ENCODE measurements around the gene HDLBP. TPM values are rescaled to one million over a fixed set of nuclear protein-coding genes. Genes with fewer than 3 reads are reported as not detected.
"Not testable (repeated sequence)": the region's sequence is repeated elsewhere in the genome, so short reads cannot be mapped to it uniquely, and the experiment has no call there.

HDLBP gene
- total RNA-seq, 6 experiments from 2014 or later = 991 to 1,153 (median 1,104) TPM

DNA sequence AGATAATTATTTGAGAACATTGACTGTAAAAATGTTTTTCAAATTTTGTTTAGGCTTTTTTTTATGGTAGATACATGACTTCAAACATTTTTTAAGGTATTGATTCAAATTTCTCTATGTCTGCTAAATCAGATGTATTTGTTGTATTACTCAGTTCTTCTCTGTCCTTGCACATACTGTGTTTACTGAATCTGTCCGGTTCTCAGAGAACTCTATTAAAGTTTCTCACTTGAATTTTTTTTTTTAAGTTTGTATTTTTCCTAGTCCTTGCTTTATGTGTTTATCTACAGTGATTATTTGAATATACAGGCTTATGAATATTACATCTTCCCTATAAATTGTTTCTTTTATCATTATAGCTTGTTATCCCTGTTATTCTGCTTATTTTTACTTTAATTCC lies 5.6 kb upstream of the HDLBP start:
- Mint-ChIP-seq H3K4me3 (peak overlapping the region; percentile 61; the same call in 1 of the 2 replicates), H3K9me3 (no peaks in the 10 kb centered on the region), H3K27ac (peak overlapping the region; percentile 73), H3K36me3 (ENCODE audit: low read depth) (peaks cover 42% of the 10 kb centered on the region), H3K4me1 (ENCODE audit: low read depth) (peaks cover 70% of the 10 kb centered on the region), H3K27me3 (ENCODE audit: insufficient read depth) (no peaks in the 10 kb centered on the region; the same call in 1 of the 2 replicates)
- TF ChIP-seq, protein P1, sequence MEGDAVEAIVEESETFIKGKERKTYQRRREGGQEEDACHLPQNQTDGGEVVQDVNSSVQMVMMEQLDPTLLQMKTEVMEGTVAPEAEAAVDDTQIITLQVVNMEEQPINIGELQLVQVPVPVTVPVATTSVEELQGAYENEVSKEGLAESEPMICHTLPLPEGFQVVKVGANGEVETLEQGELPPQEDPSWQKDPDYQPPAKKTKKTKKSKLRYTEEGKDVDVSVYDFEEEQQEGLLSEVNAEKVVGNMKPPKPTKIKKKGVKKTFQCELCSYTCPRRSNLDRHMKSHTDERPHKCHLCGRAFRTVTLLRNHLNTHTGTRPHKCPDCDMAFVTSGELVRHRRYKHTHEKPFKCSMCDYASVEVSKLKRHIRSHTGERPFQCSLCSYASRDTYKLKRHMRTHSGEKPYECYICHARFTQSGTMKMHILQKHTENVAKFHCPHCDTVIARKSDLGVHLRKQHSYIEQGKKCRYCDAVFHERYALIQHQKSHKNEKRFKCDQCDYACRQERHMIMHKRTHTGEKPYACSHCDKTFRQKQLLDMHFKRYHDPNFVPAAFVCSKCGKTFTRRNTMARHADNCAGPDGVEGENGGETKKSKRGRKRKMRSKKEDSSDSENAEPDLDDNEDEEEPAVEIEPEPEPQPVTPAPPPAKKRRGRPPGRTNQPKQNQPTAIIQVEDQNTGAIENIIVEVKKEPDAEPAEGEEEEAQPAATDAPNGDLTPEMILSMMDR (IDR thresholded peaks at IDR 0.05) = no peak
- DNase-seq = no peak

DNA sequence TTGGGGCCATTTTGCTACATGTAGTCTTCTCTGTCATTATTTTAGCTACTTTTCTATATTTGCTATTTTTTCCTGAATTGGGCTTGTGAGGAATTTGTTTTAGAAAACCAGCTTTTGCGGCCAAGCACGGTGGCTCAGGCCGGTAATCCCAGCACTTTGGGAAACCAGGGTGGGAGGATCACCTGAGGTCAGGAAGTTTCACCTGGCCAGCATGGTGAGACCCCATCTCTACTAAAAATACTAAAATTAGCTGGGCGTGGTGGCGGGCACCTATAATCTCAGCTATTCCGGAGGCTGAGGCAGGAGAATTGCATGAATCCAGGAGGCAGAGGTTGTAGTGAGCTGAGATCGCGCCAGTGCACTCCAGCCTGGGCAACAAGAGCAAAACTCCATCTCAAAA lies 4.9 kb upstream of the HDLBP start:
- Mint-ChIP-seq H3K9me3 (no peaks in the 10 kb centered on the region), H3K36me3 (ENCODE audit: low read depth) (peaks cover 42% of the 10 kb centered on the region), H3K27ac (peak overlapping the region; percentile 51; the same call in 1 of the 2 replicates), H3K4me1 (ENCODE audit: low read depth) (peaks cover 70% of the 10 kb centered on the region), H3K27me3 (ENCODE audit: insufficient read depth) (peaks cover 2% of the 10 kb centered on the region), H3K4me3 (peak overlapping the region; percentile 65)
- DNase-seq = no peak
- TF ChIP-seq, protein P1 (IDR thresholded peaks at IDR 0.05) = no peak

DNA sequence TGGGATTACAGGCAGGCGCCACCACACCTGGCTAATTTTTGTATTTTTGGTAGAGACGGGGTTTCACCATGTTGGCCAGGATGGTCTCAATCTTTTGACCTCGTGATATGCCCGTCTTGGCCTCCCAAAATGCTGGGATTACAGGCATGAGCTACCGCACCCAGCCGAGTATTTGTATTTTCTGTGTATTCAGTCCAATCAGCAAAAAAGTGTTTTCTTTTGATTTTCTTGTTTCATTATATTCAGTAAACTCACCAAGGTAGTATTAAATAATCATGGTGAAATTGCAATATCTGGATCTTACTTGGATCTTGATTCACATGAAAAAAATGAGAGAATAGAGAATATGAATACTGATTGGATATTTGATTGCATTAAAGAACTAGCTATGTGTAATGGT lies 3.4 kb upstream of the HDLBP start:
- not testable (repeated sequence) for H3K27me3 Mint-ChIP-seq (ENCODE audit: insufficient read depth); DNase-seq; H3K27ac Mint-ChIP-seq; H3K9me3 Mint-ChIP-seq
- Mint-ChIP-seq H3K4me1 (ENCODE audit: low read depth) (peaks cover 66% of the 10 kb centered on the region), H3K4me3 (peak overlapping the region; percentile 100), H3K36me3 (ENCODE audit: low read depth) (peaks cover 40% of the 10 kb centered on the region)

DNA sequence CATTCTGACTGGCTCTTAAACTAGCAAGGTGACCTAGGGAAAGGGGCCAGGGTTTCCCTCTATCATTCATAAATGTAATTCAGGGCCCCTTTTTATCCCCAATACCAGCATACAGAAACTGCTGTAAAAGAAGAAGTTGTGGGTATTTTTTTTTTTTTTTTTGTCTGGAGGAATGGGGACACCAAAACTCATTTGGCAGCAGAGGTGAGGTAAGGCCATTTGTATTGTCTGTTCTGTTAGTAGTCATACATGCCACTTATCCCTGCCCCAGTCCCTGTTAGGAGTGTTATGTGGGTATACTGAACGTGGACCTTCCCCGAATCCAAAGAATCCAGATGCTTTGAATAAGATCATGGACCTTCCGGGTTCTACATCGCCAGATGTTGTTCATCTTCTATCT lies 1.9 kb upstream of the HDLBP start:
- peaks cover 70% of the 10 kb centered on the region for H3K4me1 Mint-ChIP-seq (ENCODE audit: low read depth)
- H3K9me3 Mint-ChIP-seq = no peaks in the 10 kb centered on the region
- peaks cover 4% of the 10 kb centered on the region for H3K27me3 Mint-ChIP-seq (ENCODE audit: insufficient read depth)
- TF ChIP-seq, protein P1 (IDR thresholded peaks at IDR 0.05) = no peak
- H3K4me3 Mint-ChIP-seq = peak overlapping the region; percentile 100
- H3K27ac Mint-ChIP-seq = peak overlapping the region; percentile 100
- peaks cover 53% of the 10 kb centered on the region for H3K36me3 Mint-ChIP-seq (ENCODE audit: low read depth)
- DNase-seq = no peak

DNA sequence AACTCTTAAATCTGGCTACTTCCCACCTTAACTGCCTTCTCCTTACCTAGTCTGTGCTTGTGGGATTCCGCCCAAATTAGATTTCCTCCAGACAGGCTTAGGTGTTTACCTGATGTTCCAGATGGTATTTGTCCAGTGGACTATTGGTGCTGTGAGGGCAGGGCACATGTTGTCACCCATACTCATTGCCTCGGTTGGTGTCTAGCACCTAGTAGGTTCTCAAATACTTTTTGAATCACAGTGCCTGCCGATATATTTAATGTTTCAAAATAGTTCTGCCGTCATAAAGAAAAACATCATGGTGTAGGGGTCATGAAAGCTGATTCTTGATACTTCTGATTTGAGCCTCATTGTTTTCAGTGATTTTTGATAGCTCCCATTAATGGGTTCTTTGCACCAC lies 1.4 kb upstream of the HDLBP start:
- peaks cover 72% of the 10 kb centered on the region for H3K4me1 Mint-ChIP-seq (ENCODE audit: low read depth)
- peak overlapping the region; percentile 100 for H3K27ac Mint-ChIP-seq
- TF ChIP-seq, protein P1 (IDR thresholded peaks at IDR 0.05) = no peak
- peak overlapping the region; percentile 100 for H3K4me3 Mint-ChIP-seq
- DNase-seq = no peak
- peaks cover 4% of the 10 kb centered on the region for H3K27me3 Mint-ChIP-seq (ENCODE audit: insufficient read depth)
- no peaks in the 10 kb centered on the region for H3K9me3 Mint-ChIP-seq
- peaks cover 51% of the 10 kb centered on the region for H3K36me3 Mint-ChIP-seq (ENCODE audit: low read depth)

DNA sequence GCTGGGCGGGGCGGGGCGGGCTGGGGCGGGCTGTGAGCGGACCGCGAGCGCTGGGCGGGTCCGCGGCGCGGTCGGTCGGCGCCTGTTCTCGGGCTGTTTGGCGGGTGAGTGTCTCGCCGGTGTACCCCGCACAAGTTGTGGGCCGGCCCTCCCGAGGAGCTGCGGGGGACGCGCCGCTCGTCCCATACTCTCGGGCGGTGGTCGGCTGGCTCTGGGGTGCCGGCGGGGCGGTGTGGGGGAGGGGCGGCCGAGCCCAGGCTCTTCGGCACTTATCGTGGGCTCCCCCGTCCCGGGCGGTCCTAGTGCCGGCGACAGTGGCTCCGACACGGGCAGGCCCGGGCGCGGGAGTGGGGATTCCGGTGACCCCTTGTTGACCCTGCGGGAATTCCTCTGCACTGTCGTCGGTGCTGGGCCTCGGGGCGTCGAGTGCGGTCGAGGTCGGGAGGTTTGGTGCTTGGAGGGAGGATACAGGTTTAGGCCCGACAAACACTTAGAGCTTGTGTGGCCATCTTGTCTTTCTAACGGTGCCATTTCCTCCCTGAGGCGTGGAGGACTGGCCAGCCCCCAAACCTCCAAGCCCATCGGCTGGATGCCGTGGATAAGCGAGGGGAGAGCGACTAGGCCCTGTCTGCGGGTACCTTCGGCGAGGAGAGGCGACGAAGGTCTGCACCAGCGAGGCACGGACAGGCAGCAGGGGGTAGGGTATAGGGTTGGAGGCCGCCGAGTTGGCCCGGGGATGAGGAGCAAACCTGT lies 583 bp upstream of the HDLBP start, which contains the start of gene SEPTIN2:
SEPTIN2 (plus strand) TSS at position 47 of the 753 bp plus-strand sequence. CDS start 8,308 bp downstream, outside the sequence.
- Mint-ChIP-seq H3K27ac (peak within 1 kb of the TSS; percentile 100), H3K27me3 (ENCODE audit: insufficient read depth) (peaks cover 4% of the 10 kb centered on the region), H3K4me1 (ENCODE audit: low read depth) (peaks cover 72% of the 10 kb centered on the region), H3K4me3 (peak within 1 kb of the TSS; percentile 100), H3K9me3 (no peaks in the 10 kb centered on the region), H3K36me3 (ENCODE audit: low read depth) (peaks cover 51% of the 10 kb centered on the region)
- TF ChIP-seq, protein P1 (IDR thresholded peaks at IDR 0.05) = no peak
- peak; percentile 30 for DNase-seq

Measured in HFFc6 (cell line).